Gastrocnemius medialis (tissue), 4 donors: Measurements from ENCODE around the gene PPM1L.

ENCODE experiments used
- POLR2A ChIP-seq, 2 donors: fragments of 450-650 bp; IDR thresholded peaks; one replicate each; pipeline ENCODE4 v1.6.1; 2017; ENCODE audit warnings: antibody characterized with exemption in 2 of 2, mild to moderate bottlenecking in 2 of 2, moderate library complexity in 2 of 2
- TF ChIP-seq, protein P1 (sequence below), 5 experiments: fragments of 450-650 bp in 3 of 5; fragments of 200-600 bp in 2 of 5; sonication (generic) in 2 of 5; IDR thresholded peaks in 4 of 5; conservative IDR thresholded peaks in 1 of 5; 1 replicate in 4 of 5; 2 replicates in 1 of 5; pipeline ENCODE4 v1.5.1; 2016 to 2019; ENCODE audit warnings: antibody characterized with exemption in 5 of 5, mild to moderate bottlenecking in 3 of 5, moderate library complexity in 3 of 5

DNA sequence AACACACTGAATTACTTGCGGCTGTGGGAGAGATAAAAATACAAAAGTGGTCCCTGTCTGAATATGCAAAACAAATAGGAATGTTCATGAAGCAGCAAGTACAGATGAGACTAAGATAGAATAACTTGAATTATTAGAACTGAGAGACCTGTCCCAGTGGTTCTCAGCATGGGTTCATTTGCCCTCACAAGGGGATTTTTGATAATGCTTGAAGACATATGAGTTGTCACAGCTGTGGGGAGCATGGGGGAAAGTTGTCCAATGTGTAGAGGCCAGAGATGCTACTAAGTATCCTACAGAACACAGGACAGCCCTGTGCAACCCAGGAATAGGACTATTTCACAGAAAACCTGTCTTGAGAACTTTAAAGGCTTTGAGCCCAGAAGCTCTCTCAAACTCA is 22.4 kb downstream of the PPM1L start:
- TF ChIP-seq, protein P1, sequence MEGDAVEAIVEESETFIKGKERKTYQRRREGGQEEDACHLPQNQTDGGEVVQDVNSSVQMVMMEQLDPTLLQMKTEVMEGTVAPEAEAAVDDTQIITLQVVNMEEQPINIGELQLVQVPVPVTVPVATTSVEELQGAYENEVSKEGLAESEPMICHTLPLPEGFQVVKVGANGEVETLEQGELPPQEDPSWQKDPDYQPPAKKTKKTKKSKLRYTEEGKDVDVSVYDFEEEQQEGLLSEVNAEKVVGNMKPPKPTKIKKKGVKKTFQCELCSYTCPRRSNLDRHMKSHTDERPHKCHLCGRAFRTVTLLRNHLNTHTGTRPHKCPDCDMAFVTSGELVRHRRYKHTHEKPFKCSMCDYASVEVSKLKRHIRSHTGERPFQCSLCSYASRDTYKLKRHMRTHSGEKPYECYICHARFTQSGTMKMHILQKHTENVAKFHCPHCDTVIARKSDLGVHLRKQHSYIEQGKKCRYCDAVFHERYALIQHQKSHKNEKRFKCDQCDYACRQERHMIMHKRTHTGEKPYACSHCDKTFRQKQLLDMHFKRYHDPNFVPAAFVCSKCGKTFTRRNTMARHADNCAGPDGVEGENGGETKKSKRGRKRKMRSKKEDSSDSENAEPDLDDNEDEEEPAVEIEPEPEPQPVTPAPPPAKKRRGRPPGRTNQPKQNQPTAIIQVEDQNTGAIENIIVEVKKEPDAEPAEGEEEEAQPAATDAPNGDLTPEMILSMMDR (IDR thresholded peaks at IDR 0.05 in 4 of 5, conservative IDR thresholded peaks at IDR 0.05 in 1 of 5): no peak
- no peak for TF ChIP-seq POLR2A (IDR thresholded peaks at IDR 0.05)
